MG63 (cell line): ENCODE measurements around the gene CCL7. TPM values are rescaled to one million over a fixed set of nuclear protein-coding genes. Genes with fewer than 3 reads are reported as not detected.
"Not testable (repeated sequence)": the region's sequence is repeated elsewhere in the genome, so short reads cannot be mapped to it uniquely, and the experiment has no call there.

Experiments used
- DNase-seq: peaks from one replicate; pipeline ENCODE4 v3.0.0-alpha.2; 2020
- H3K27me3 ChIP-seq: fragments of 250-450 bp; sonication (Bioruptor Pico); 2 replicates; pipeline ENCODE4 v1.5.1; 2020; ENCODE audit warnings: mild to moderate bottlenecking, moderate library complexity
- H3K36me3 ChIP-seq: fragments of 250-450 bp; sonication (Bioruptor Pico); 2 replicates; pipeline ENCODE4 v1.5.1; 2020; ENCODE audit warnings: mild to moderate bottlenecking, moderate library complexity
- H3K4me3 ChIP-seq: fragments of 250-450 bp; sonication (Bioruptor Pico); 2 replicates; pipeline ENCODE4 v1.5.1; 2020; ENCODE audit warnings: mild to moderate bottlenecking, moderate library complexity
- H3K9me3 ChIP-seq: fragments of 250-450 bp; sonication (Bioruptor Pico); 2 replicates; pipeline ENCODE4 v1.5.1; 2020; ENCODE audit warnings: mild to moderate bottlenecking, moderate library complexity
- total RNA-seq: library from RNA; depleted of rRNA; stranded (reverse); fragments of >200 nt; shearing (Covaris generic); gene quantifications from 2 replicates; pipeline ENCODE4 v1.2.3, GENCODE V29; 2014; ENCODE audit warnings: low replicate concordance; rRNA removed

CCL7 gene
- total RNA-seq: not detected in 2 replicates

DNA sequence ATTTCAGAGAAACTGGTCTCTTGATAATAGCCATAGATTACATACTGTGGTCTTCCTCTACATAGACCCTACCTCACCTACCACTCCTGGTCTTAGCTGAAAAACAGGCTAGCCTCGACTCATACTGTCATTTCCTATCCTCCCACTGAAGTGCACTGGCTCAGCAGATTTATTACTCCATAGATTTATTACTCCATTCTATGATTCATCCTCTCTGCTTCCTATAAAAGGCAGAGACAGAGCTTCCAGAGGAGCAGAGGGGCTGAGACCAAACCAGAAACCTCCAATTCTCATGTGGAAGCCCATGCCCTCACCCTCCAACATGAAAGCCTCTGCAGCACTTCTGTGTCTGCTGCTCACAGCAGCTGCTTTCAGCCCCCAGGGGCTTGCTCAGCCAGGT lies at the start of gene CCL7:
TSS of gene CCL7 (plus strand) at position 253 of the 400 bp plus-strand sequence. CDS start at position 323, 70 bp downstream.
- no peak for DNase-seq
- H3K36me3 ChIP-seq: no peaks in the 10 kb centered on the region

GRCh38 chr17:34220752-34221395 lies 49.1 kb upstream of the CCL7 start:
- Histone ChIP-seq H3K27me3 (no peaks in the 10 kb centered on the region), H3K36me3 (no peaks in the 10 kb centered on the region), H3K9me3 (no peaks in the 10 kb centered on the region), H3K4me3 (no peak overlapping the region)
- DNase-seq: no peak

More for the DNA sequence above, at the start of gene CCL7:
- no peaks in the 10 kb centered on the region for H3K27me3 ChIP-seq
- H3K9me3 ChIP-seq: peaks cover 2% of the 10 kb centered on the region; the same call in 1 of the 2 replicates
- no peak within 1 kb of the TSS for H3K4me3 ChIP-seq

- H3K9me3 ChIP-seq: no peaks in the 10 kb centered on the region
- no peak for DNase-seq
- no peak overlapping the region for H3K4me3 ChIP-seq
Observed at GRCh38 chr17:34221411-34221810, 48.6 kb upstream of the CCL7 start.

DNA sequence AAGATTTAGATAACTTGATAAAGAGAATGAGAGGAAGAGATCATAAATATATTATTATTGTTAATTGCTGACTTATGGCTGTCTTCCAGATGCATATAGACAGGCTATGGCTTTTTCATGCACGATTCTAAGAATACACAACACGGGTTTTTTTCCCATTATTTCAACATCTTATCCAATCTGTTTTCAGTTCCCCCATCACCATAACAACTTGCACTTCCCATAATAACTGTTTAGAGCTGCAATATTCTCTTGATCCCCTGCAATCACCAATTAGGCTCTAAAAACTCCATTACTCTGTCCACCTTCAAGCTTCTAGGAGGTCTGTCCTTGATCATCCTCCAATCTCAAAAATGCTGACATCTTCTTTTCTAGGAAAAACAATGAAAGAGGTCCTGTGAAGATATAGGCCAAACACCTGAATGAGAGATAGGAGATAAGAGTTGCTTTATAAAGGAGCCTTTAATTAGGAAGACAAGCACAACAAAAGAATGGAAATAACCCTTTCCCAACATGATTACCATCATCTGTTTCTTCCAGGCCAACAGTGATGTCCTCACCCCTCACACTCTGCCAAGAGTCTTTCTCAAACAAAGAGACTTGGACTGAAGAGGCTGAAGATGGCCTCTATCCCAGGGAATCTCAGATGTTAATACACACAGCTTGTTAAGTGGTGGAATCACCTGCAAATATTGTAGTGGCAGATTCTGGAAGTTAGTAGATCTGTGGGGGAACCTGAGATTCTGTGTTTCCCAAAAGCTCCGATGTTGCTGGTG lies 47.1 kb upstream of the CCL7 start:
- DNase-seq: no peak
- Histone ChIP-seq H3K4me3 (no peak overlapping the region), H3K27me3 (no peaks in the 10 kb centered on the region), H3K36me3 (no peaks in the 10 kb centered on the region), H3K9me3 (no peaks in the 10 kb centered on the region)

More at GRCh38 chr17:34221411-34221810, 48.6 kb upstream of the CCL7 start:
- no peaks in the 10 kb centered on the region for H3K27me3 ChIP-seq
- no peaks in the 10 kb centered on the region for H3K36me3 ChIP-seq

- Histone ChIP-seq H3K36me3 (no peaks in the 10 kb centered on the region), H3K9me3 (peaks cover 12% of the 10 kb centered on the region), H3K4me3 (no peak overlapping the region), H3K27me3 (no peaks in the 10 kb centered on the region)
- no peak for DNase-seq
Observed at GRCh38 chr17:34225046-34225445, 45.0 kb upstream of the CCL7 start.

GRCh38 chr17:34226011-34226743 lies 43.8 kb upstream of the CCL7 start:
- H3K4me3 ChIP-seq: no peak overlapping the region
- no peaks in the 10 kb centered on the region for H3K27me3 ChIP-seq
- no peak for DNase-seq
- H3K9me3 ChIP-seq: peaks cover 17% of the 10 kb centered on the region
- H3K36me3 ChIP-seq: no peaks in the 10 kb centered on the region

DNA sequence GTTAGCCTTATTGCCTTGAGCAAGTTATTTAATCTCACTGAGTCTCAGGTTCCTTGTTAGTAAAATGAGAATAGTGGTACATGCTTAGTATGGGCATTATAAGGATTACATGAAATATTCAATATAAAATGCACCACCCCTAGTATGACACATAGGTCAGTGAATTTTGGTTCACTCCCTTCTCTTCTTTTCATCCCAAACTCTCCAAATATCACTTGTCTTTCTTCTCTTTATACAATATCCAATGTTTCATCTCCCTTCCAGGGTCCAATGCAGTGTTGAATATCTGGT lies 43.3 kb upstream of the CCL7 start:
- H3K4me3 ChIP-seq: no peak overlapping the region
- H3K36me3 ChIP-seq: no peaks in the 10 kb centered on the region
- peaks cover 17% of the 10 kb centered on the region for H3K9me3 ChIP-seq
- no peaks in the 10 kb centered on the region for H3K27me3 ChIP-seq
- no peak for DNase-seq

- not testable (repeated sequence) for H3K4me3 ChIP-seq, DNase-seq, H3K27me3 ChIP-seq, H3K36me3 ChIP-seq
- H3K9me3 ChIP-seq: peaks cover 17% of the 10 kb centered on the region
Observed at GRCh38 chr17:34227293-34227692, 42.7 kb upstream of the CCL7 start.

GRCh38 chr17:34227707-34228106 lies 42.3 kb upstream of the CCL7 start:
- DNase-seq: no peak
- H3K4me3 ChIP-seq: no peak overlapping the region
- no peaks in the 10 kb centered on the region for H3K27me3 ChIP-seq
- no peaks in the 10 kb centered on the region for H3K36me3 ChIP-seq
- peaks cover 17% of the 10 kb centered on the region for H3K9me3 ChIP-seq

GRCh38 chr17:34228781-34229180 lies 41.2 kb upstream of the CCL7 start:
- Histone ChIP-seq H3K9me3 (peaks cover 17% of the 10 kb centered on the region), H3K4me3 (no peak overlapping the region), H3K36me3 (no peaks in the 10 kb centered on the region), H3K27me3 (no peaks in the 10 kb centered on the region)
- DNase-seq: no peak

GRCh38 chr17:34230342-34230741 lies 39.7 kb upstream of the CCL7 start:
- Histone ChIP-seq H3K9me3 (peaks cover 17% of the 10 kb centered on the region), H3K4me3 (no peak overlapping the region), H3K27me3 (no peaks in the 10 kb centered on the region), H3K36me3 (no peaks in the 10 kb centered on the region)
- no peak for DNase-seq

DNA sequence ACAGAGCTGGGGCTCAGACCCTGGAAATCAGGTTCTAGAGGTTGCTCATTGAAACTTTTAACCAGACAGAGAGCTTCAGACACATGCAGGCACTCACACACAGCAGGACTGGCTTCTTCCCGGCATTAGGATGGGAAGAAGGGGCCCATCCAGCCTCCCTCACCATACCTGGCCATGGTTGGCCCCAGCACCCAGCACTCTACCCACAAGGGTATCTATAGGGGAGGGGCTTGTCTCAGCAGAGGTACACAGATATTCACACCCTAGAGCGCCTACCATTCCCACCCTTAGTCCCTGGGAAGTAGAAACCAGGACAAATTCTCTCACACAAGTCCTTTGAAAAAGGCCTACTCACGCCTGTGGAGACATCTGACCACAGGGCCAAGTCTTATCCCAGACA lies 35.4 kb upstream of the CCL7 start:
- Histone ChIP-seq H3K4me3 (no peak overlapping the region), H3K9me3 (peaks cover 10% of the 10 kb centered on the region), H3K36me3 (no peaks in the 10 kb centered on the region), H3K27me3 (no peaks in the 10 kb centered on the region)
- DNase-seq: no peak

- peak; percentile 80 for DNase-seq
- H3K4me3 ChIP-seq: no peak overlapping the region
Observed at GRCh38 chr17:34235389-34236028, 34.5 kb upstream of the CCL7 start.

DNA sequence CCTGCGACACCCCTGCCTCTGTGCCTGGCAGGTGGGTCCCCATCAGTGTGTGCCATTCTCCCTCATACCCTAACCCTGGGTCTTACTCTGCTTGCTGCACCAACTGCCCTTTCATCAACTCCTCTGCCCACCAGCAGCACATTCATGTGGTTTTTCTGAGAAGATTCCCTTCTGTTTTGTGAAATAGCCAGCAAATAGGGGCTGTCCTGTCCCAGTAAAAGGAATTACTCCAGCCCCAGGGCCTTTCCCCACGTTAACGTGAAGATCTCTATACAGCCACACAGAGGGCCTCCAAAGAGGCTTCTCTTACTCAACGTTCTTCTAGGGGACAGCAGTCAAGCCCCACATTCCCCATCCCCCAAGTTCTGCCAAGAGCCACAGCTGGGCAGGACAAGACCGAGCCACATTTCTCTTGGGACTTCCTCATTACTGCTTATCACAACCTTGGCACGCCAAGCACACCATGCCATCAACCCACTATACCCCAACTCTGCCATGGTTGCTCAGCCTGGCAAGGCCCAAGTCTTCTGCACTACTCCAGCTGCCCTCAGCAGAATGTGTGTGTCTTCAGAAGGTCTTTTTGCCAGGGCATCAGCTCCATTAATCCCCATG lies 33.6 kb upstream of the CCL7 start:
- Histone ChIP-seq H3K4me3 (no peak overlapping the region), H3K9me3 (no peaks in the 10 kb centered on the region), H3K27me3 (no peaks in the 10 kb centered on the region), H3K36me3 (no peaks in the 10 kb centered on the region)
- DNase-seq: no peak

More at GRCh38 chr17:34235389-34236028, 34.5 kb upstream of the CCL7 start:
- Histone ChIP-seq H3K27me3 (no peaks in the 10 kb centered on the region), H3K9me3 (peaks cover under 1% of the 10 kb centered on the region; the same call in 1 of the 2 replicates), H3K36me3 (no peaks in the 10 kb centered on the region)

- no peak for DNase-seq
- Histone ChIP-seq H3K36me3 (no peaks in the 10 kb centered on the region), H3K27me3 (no peaks in the 10 kb centered on the region), H3K9me3 (no peaks in the 10 kb centered on the region), H3K4me3 (no peak overlapping the region)
Observed at GRCh38 chr17:34237458-34237857, 32.6 kb upstream of the CCL7 start.

DNA sequence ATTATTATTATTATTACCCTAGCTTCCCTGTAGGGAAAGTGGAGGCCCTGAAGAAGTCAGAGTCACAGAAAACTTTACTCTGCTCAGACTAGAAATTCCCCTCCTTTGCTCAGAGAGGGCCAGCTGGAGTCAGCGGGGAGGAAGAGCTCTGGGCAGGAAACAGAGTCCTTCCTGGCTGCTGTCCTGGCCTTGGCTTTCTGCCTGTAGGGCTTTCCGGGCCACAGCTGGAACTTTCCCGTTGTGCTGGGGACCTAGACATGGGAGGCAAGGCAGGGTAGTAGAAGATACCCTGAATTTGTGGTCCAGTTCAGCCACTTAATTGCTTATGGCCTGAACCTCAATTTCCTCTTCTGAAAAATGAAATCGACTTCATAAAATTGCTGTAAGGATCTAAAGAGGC lies 29.0 kb upstream of the CCL7 start:
- Histone ChIP-seq H3K9me3 (no peaks in the 10 kb centered on the region), H3K36me3 (no peaks in the 10 kb centered on the region), H3K4me3 (no peak overlapping the region), H3K27me3 (no peaks in the 10 kb centered on the region)
- peak; percentile 74 for DNase-seq
